ENCODE results near the gene NEURL1. TPM values are rescaled to one million over a fixed set of nuclear protein-coding genes. Genes with fewer than 3 reads are reported as not detected.

Gene NEURL1
- total and polyA plus RNA-seq, 2 donors (not counting 3 experiments of a cell fraction or from before 2014, with no cell fraction given), result 0.06 to 0.22 TPM

DNA sequence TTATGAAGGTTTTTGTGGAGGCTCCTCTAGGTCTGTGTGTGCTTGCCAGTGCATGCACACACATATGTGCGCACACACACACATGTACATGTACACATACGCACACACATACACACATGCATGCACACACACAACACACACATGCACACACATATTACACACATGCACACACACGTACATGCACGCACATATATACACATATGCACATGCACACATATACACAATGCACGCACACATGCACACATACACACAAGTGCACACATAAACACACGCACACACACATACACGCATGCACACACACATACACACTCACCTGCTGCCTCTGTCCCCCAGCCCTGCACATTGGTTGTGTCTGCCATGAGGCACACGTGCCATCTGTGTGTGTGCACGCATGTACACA, 66.3 kb downstream of the NEURL1 start:
- no peaks in the 10 kb centered on the region for H3K4me1 ChIP-seq (ENCODE audit: control insufficient read depth, extremely low read depth, insufficient read depth, low read length)
- H3K9ac ChIP-seq (replicated peaks; ENCODE audit: extremely low read depth, insufficient read depth, low read length), result no peak overlapping the region
- H3K27me3 ChIP-seq (ENCODE audit: control insufficient read depth in 2 of 2, insufficient read depth in 2 of 2, low read length in 2 of 2), result peaks cover 9 to 14% of the 10 kb centered on the region in 2 experiments
- intact Hi-C loops (cut with micrococcal nuclease) (no loop called here), dilution Hi-C loops (cut with MboI; ENCODE audit: extremely low pct_ligation_motif_present, low sequenced_read_pairs) (no loop called here)
- no peaks in the 10 kb centered on the region for H3K9me1 ChIP-seq (replicated peaks; ENCODE audit: control insufficient read depth, extremely low read depth, insufficient read depth, low read length)
- no peak for FAIRE-seq
- no peak overlapping the region for H3K27ac ChIP-seq (ENCODE audit: insufficient read depth, low read depth, low read length)
- ChIA-PET POLR2A (no interaction called here), CTCF (no interaction called here)
- no peaks in the 10 kb centered on the region for H3K36me3 ChIP-seq (ENCODE audit: control insufficient read depth in 2 of 2, extremely low read depth in 1 of 2, insufficient read depth in 2 of 2, low read length in 2 of 2)
- H3K4me3 ChIP-seq (replicated peaks in 1 of 3; ENCODE audit: insufficient read depth in 1 of 3, low read depth in 1 of 3, low read length in 3 of 3), result no peak overlapping the region
- no peaks in the 10 kb centered on the region for H4K20me1 ChIP-seq (replicated peaks; ENCODE audit: control insufficient read depth, extremely low read depth, insufficient read depth, low read length)
- no peaks in the 10 kb centered on the region for H3K9me3 ChIP-seq (replicated peaks; ENCODE audit: control insufficient read depth, insufficient read depth, low read length)
- no peak for TF ChIP-seq POLR2AphosphoS5 (IDR thresholded peaks at IDR 0.05; ENCODE audit: insufficient read depth, low read depth, low read length)
- TF ChIP-seq MYC (IDR thresholded peaks at IDR 0.05; ENCODE audit: low read depth, low read length), result no peak
- TF ChIP-seq, protein P1, sequence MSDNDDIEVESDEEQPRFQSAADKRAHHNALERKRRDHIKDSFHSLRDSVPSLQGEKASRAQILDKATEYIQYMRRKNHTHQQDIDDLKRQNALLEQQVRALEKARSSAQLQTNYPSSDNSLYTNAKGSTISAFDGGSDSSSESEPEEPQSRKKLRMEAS (IDR thresholded peaks at IDR 0.05; ENCODE audit: insufficient read depth, insufficient read length), result no peak
- no peak for TF ChIP-seq EZH2 (IDR thresholded peaks at IDR 0.05; ENCODE audit: borderline replicate concordance, low read depth, low read length, severe bottlenecking)
- no peak for TF ChIP-seq GATA2 (IDR thresholded peaks at IDR 0.05; ENCODE audit: insufficient read depth, insufficient read length, low read depth, low read length)
- no peak for TF ChIP-seq JUN (IDR thresholded peaks at IDR 0.05; ENCODE audit: borderline replicate concordance, insufficient read depth, insufficient read length, low read depth)
- TF ChIP-seq POLR2A (IDR thresholded peaks at IDR 0.05; ENCODE audit: low read depth, low read length), result no peak
- TF ChIP-seq FOS (IDR thresholded peaks at IDR 0.05; ENCODE audit: borderline replicate concordance, insufficient read depth, low read length), result no peak
- TF ChIP-seq, protein P2, sequence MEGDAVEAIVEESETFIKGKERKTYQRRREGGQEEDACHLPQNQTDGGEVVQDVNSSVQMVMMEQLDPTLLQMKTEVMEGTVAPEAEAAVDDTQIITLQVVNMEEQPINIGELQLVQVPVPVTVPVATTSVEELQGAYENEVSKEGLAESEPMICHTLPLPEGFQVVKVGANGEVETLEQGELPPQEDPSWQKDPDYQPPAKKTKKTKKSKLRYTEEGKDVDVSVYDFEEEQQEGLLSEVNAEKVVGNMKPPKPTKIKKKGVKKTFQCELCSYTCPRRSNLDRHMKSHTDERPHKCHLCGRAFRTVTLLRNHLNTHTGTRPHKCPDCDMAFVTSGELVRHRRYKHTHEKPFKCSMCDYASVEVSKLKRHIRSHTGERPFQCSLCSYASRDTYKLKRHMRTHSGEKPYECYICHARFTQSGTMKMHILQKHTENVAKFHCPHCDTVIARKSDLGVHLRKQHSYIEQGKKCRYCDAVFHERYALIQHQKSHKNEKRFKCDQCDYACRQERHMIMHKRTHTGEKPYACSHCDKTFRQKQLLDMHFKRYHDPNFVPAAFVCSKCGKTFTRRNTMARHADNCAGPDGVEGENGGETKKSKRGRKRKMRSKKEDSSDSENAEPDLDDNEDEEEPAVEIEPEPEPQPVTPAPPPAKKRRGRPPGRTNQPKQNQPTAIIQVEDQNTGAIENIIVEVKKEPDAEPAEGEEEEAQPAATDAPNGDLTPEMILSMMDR (IDR thresholded peaks at IDR 0.05; ENCODE audit: extremely low read depth in 1 of 2, insufficient read depth in 1 of 2, low read depth in 1 of 2, low read length in 2 of 2), result no peak
- no peak overlapping the region for H2AFZ ChIP-seq (ENCODE audit: low read depth, low read length)
- H3K4me2 ChIP-seq (ENCODE audit: insufficient read depth, low read length), result no peak overlapping the region
- DNase-seq (ENCODE audit: low read depth, low spot score), result no peak
- no peaks in the 10 kb centered on the region for H3K79me2 ChIP-seq (ENCODE audit: control insufficient read depth, insufficient read depth, low read length)
- no TSS peak for BruUV-seq (replicated peaks)

All from endothelial cell of umbilical vein (primary cell).